RWPE2 (cell line): ENCODE results near the gene C1orf53.

ENCODE experiments used
- ATAC-seq: fragments of 200-7000 bp; cut with Tn5 transposase; 3 replicates; pipeline ENCODE4 v1.9.1; 2021; ENCODE audit warnings: low read depth
- DNase-seq: peaks from one replicate; pipeline ENCODE4 v3.0.0-alpha.2; 2020; ENCODE audit warnings: low spot score
- H3K27ac ChIP-seq: fragments of 450-650 bp; 2 replicates; pipeline ENCODE4 v1.5.1; 2017; ENCODE audit warnings: mild to moderate bottlenecking; ENCODE audit not compliant: poor library complexity, severe bottlenecking
- H3K27me3 ChIP-seq: fragments of 250-450 bp; sonication (Bioruptor Pico); 2 replicates; pipeline ENCODE4 v1.5.1; 2021; ENCODE audit warnings: mild to moderate bottlenecking, moderate library complexity; ENCODE audit not compliant: insufficient read depth, poor library complexity, severe bottlenecking
- H3K36me3 ChIP-seq: fragments of 250-450 bp; sonication (Bioruptor Pico); 2 replicates; pipeline ENCODE4 v1.5.1; 2020; ENCODE audit warnings: low read depth, mild to moderate bottlenecking, moderate library complexity
- H3K4me1 ChIP-seq: fragments of 250-450 bp; sonication (Bioruptor Pico); 2 replicates; pipeline ENCODE4 v1.5.1; 2021; ENCODE audit warnings: mild to moderate bottlenecking, moderate library complexity; ENCODE audit not compliant: insufficient read depth, poor library complexity, severe bottlenecking
- H3K4me3 ChIP-seq: fragments of 250-450 bp; sonication (Bioruptor Pico); 2 replicates; pipeline ENCODE4 v1.5.1; 2021; ENCODE audit warnings: mild to moderate bottlenecking, moderate library complexity; ENCODE audit not compliant: severe bottlenecking
- H3K9me3 ChIP-seq: fragments of 250-450 bp; sonication (Bioruptor Pico); 2 replicates; pipeline ENCODE4 v1.5.1; 2021; ENCODE audit warnings: mild to moderate bottlenecking, moderate library complexity; ENCODE audit not compliant: severe bottlenecking
- CTCF ChIP-seq: fragments of 450-650 bp; IDR thresholded peaks from one replicate; pipeline ENCODE4 v1.5.1; 2017; ENCODE audit warnings: mild to moderate bottlenecking, moderate library complexity; ENCODE audit not compliant: poor library complexity, severe bottlenecking

Gene C1orf53

DNA sequence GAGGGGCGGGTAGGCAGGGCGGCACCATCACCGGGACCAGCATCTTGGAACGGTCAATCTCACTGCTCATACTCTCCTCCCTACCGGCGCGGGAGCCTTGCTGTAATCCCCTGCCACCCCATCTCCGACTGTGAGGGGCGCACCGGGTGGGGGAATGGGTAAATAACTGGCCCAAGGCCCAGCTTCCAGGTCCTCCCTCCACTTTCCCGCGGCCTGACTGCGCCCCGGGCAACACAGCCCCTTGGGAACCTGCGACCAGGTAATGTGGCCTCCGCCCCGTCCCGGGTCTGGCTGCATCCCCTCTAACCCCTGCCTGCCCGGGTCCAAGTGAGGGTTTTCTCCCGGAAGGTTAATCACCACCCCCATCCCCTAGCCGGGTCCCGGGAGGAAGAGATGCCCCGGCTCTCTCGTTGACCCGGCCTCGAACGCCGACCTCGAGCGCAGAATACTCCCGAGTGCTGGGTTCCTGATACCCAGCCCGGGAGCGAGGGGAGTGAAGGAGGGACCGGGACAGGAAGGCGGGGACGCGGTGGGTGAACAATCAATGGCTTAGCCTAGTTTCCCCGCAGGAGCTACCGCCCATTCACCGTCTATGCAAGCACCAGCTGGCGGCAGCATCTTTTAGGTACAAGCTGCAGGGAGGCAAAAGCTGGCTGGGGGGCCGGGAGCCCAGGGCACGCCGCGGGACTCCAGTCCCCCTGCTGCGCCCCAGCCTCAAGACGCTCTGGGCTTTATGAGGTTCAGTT lies 8.9 kb downstream of the C1orf53 start:
- Histone ChIP-seq H3K4me3 (peak overlapping the region; percentile 27), H3K9me3 (no peaks in the 10 kb centered on the region), H3K27ac (no peak overlapping the region), H3K4me1 (peaks cover 5% of the 10 kb centered on the region), H3K27me3 (peaks cover 73% of the 10 kb centered on the region), H3K36me3 (no peaks in the 10 kb centered on the region)
- ATAC-seq = no peak
- no peak for TF ChIP-seq CTCF
- DNase-seq = no peak

- no peak for TF ChIP-seq CTCF
- DNase-seq (no peak), ATAC-seq (peak; percentile 42)
- Histone ChIP-seq H3K27ac (no peak overlapping the region), H3K36me3 (no peaks in the 10 kb centered on the region), H3K4me3 (peak overlapping the region; percentile 27), H3K4me1 (peaks cover 12% of the 10 kb centered on the region), H3K9me3 (no peaks in the 10 kb centered on the region), H3K27me3 (peaks cover 80% of the 10 kb centered on the region)
Measured at GRCh38 chr1:197911857-197912696, 9.6 kb downstream of the C1orf53 start.

- ATAC-seq (peak; percentile 6; the same call in 1 of the 3 replicates), DNase-seq (no peak)
- H3K4me1 ChIP-seq = peaks cover 12% of the 10 kb centered on the region
- peak overlapping the region; percentile 27 for H3K4me3 ChIP-seq
- H3K9me3 ChIP-seq = no peaks in the 10 kb centered on the region
- H3K27me3 ChIP-seq = peaks cover 89% of the 10 kb centered on the region
- no peaks in the 10 kb centered on the region for H3K36me3 ChIP-seq
- no peak for TF ChIP-seq CTCF
- no peak overlapping the region for H3K27ac ChIP-seq
Measured at GRCh38 chr1:197912739-197913494, 10.5 kb downstream of the C1orf53 start.

DNA sequence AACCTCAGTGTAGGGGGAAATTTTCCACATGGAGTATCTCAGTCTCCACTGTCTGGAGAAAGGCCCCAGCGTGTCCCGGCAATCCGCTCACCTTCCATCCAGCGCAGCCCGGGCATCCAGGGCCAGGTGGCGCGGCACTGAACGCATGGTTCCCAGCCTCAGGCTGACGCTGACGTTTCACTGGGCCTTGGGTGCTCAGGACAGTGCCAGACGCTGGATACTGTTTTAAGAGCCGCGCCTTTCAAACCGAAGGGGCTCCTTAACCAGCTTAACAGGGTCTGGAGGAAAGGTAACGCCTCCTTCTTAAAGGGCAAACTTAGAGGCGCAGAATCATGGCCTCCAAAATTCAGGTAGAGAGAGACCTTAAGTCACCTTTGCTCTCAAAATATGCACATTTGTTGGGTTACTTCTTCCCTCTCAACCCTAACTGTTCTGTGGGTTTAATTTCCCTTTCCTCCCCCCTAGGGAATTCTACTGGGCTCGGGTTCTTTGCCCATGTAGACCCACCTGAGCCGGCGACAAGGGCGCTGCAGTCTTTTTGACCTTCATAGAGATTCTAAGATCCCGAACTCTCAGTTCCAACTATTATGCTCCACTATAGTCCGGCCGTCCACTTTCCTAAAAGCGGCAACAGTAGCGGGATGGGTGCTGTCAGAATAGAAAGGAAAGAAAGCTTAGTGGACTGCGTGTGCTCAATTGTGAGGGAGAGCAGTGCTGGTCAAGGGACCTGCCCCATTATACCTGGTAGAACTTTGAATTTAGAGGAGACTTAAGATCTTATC lies 11.3 kb downstream of the C1orf53 start:
- no peak overlapping the region for H3K4me3 ChIP-seq
- H3K36me3 ChIP-seq = no peaks in the 10 kb centered on the region
- no peak for DNase-seq
- peaks cover 97% of the 10 kb centered on the region for H3K27me3 ChIP-seq
- peaks cover 12% of the 10 kb centered on the region for H3K4me1 ChIP-seq
- H3K9me3 ChIP-seq = no peaks in the 10 kb centered on the region
- ATAC-seq = no peak
- no peak overlapping the region for H3K27ac ChIP-seq
- no peak for TF ChIP-seq CTCF
